Measurements from ENCODE around the gene INPP5A. TPM values are rescaled to one million over a fixed set of nuclear protein-coding genes. Genes with fewer than 3 reads are reported as not detected.

INPP5A gene
- total and polyA plus RNA-seq, 10 of the 15 experiments (the other 5 are each of a cell fraction or from before 2014, with no cell fraction given) = 0.52 to 15.0 (median 6.3) TPM

- SMC1A ChIA-PET (ENCODE audit: uncharacterized antibody, unreplicated experiment) = no interaction called here
- RAD21 ChIA-PET (ENCODE audit: unreplicated experiment) = no interaction called here
- Histone ChIP-seq H4K20me1 (ENCODE audit: control insufficient read depth, insufficient read depth) (no peaks in the 10 kb centered on the region), H3K27me3 (replicated peaks in 1 of 2; ENCODE audit: control insufficient read depth in 2 of 2, insufficient read depth in 2 of 2, low read length in 1 of 2) (no peaks in the 10 kb centered on the region), H2AFZ (ENCODE audit: control insufficient read depth, low read depth, low read length) (no peak overlapping the region), H3K27ac (ENCODE audit: control insufficient read depth, insufficient read depth) (no peak overlapping the region), H3K4me2 (ENCODE audit: control insufficient read depth, insufficient read depth) (no peak overlapping the region), H3K79me2 (ENCODE audit: control insufficient read depth, insufficient read depth, low read length) (no peaks in the 10 kb centered on the region), H3K4me1 (ENCODE audit: control insufficient read depth, insufficient read depth, low read length) (no peaks in the 10 kb centered on the region), H3K4me3 (no peak overlapping the region), H3K36me3 (ENCODE audit: control insufficient read depth in 2 of 2, insufficient read depth in 2 of 2, low read length in 1 of 2) (no peaks in the 10 kb centered on the region; a peak in 1 of 4 replicates), H3K9me3 (replicated peaks; ENCODE audit: control insufficient read depth, insufficient read depth, low read length) (no peaks in the 10 kb centered on the region), H3K9ac (ENCODE audit: control insufficient read depth, insufficient read depth, low read length) (no peak overlapping the region)
- in situ Hi-C loops (cut with MboI) (no loop called here), intact Hi-C loops (cut with micrococcal nuclease; ENCODE audit: unreplicated experiment) (no loop called here)
- no TSS peak for BruUV-seq (replicated peaks)
- POLR2A ChIA-PET = no interaction called here
- no peak for FAIRE-seq
- no peak for ATAC-seq
- DNase-seq (ENCODE audit: low read depth, low spot score) = no peak
- CTCF ChIA-PET = no interaction called here
- no peak for TF ChIP-seq RFX5 (IDR thresholded peaks at IDR 0.05; ENCODE audit: low read depth, low read length)
- TF ChIP-seq IRF4 (IDR thresholded peaks at IDR 0.05; ENCODE audit: low read depth, low read length) = no peak
- no peak for TF ChIP-seq RB1 (IDR thresholded peaks at IDR 0.05; ENCODE audit: borderline replicate concordance)
- no peak for TF ChIP-seq PML (IDR thresholded peaks at IDR 0.05; ENCODE audit: low read length)
- TF ChIP-seq NRF1 (conservative IDR thresholded peaks at IDR 0.05; ENCODE audit: low read depth, low read length) = no peak
- no peak for TF ChIP-seq POU2F2 (IDR thresholded peaks at IDR 0.05; ENCODE audit: borderline replicate concordance, low read depth, low read length)
- 95% methylated on average over 19 of the region's 19 CpGs for WGBS (ENCODE audit: insufficient coverage, insufficient replicate concordance, low lambda C conversion rate, missing lambda C conversion rate)
Measured at GRCh38 chr10:132726951-132727350, 189.4 kb downstream of the INPP5A start.

- Histone ChIP-seq H3K9ac (ENCODE audit: control insufficient read depth, insufficient read depth, low read length) (no peak overlapping the region), H3K27ac (ENCODE audit: control insufficient read depth, insufficient read depth) (no peak overlapping the region), H3K27me3 (replicated peaks in 1 of 2; ENCODE audit: control insufficient read depth in 2 of 2, insufficient read depth in 2 of 2, low read length in 1 of 2) (no peaks in the 10 kb centered on the region), H2AFZ (ENCODE audit: control insufficient read depth, low read depth, low read length) (no peak overlapping the region), H3K4me1 (ENCODE audit: control insufficient read depth, insufficient read depth, low read length) (no peaks in the 10 kb centered on the region), H3K4me3 (no peak overlapping the region), H3K36me3 (ENCODE audit: control insufficient read depth in 2 of 2, insufficient read depth in 2 of 2, low read length in 1 of 2) (no peaks in the 10 kb centered on the region; a peak in 2 of 4 replicates), H4K20me1 (ENCODE audit: control insufficient read depth, insufficient read depth) (no peaks in the 10 kb centered on the region), H3K4me2 (ENCODE audit: control insufficient read depth, insufficient read depth) (no peak overlapping the region), H3K79me2 (ENCODE audit: control insufficient read depth, insufficient read depth, low read length) (no peaks in the 10 kb centered on the region), H3K9me3 (replicated peaks; ENCODE audit: control insufficient read depth, insufficient read depth, low read length) (no peaks in the 10 kb centered on the region)
- in situ Hi-C loops (cut with MboI) = no loop called here
- FAIRE-seq = no peak
- WGBS (ENCODE audit: insufficient coverage, insufficient replicate concordance, low lambda C conversion rate, missing lambda C conversion rate) = 78% methylated on average over 13 of the region's 13 CpGs
- POLR2A ChIA-PET = no interaction called here
- no peak for ATAC-seq
- CTCF ChIA-PET = no interaction called here
- SMC1A ChIA-PET (ENCODE audit: uncharacterized antibody, unreplicated experiment) = no interaction called here
- BruUV-seq (replicated peaks) = no TSS peak
- RAD21 ChIA-PET (ENCODE audit: unreplicated experiment) = no interaction called here
- intact Hi-C loops (cut with micrococcal nuclease; ENCODE audit: unreplicated experiment) = no loop called here
- no peak for DNase-seq (ENCODE audit: low read depth, low spot score)
- TF ChIP-seq EGR1 (IDR thresholded peaks at IDR 0.05; ENCODE audit: borderline replicate concordance in 1 of 2, low read depth in 2 of 2, low read length in 2 of 2) (no peak), E4F1 (IDR thresholded peaks at IDR 0.05; ENCODE audit: borderline replicate concordance, partially characterized antibody) (no peak), CEBPB (IDR thresholded peaks at IDR 0.05; ENCODE audit: borderline replicate concordance in 1 of 2, low read depth in 2 of 2, low read length in 2 of 2) (no peak), SMARCA5 (IDR thresholded peaks at IDR 0.05) (no peak), ETV6 (conservative IDR thresholded peaks at IDR 0.05 in 1 of 2, IDR thresholded peaks at IDR 0.05 in 1 of 2; ENCODE audit: borderline replicate concordance in 1 of 2, low read depth in 1 of 2) (no peak), NFIC (IDR thresholded peaks at IDR 0.05; ENCODE audit: low read depth, low read length) (no peak), BACH1 (IDR thresholded peaks at IDR 0.05; ENCODE audit: borderline replicate concordance) (no peak), RELA (IDR thresholded peaks at IDR 0.05; ENCODE audit: borderline replicate concordance, partially characterized antibody) (no peak), MTA2 (IDR thresholded peaks at IDR 0.05; ENCODE audit: low read depth) (no peak), HSF1 (IDR thresholded peaks at IDR 0.05; ENCODE audit: low read depth, low read length) (no peak)
Measured at GRCh38 chr10:132727411-132727810, 189.8 kb downstream of the INPP5A start.

All from GM12878 (cell line).